GM23338 (cell line): Measurements from ENCODE around the gene SLC27A3.

Experiments
- CREB1 ChIP-seq: fragments of 250-450 bp; sonication (Bioruptor Pico); IDR thresholded peaks from 2 replicates; pipeline ENCODE4 v1.5.0; 2020; ENCODE audit warnings: low read depth, mild to moderate bottlenecking, moderate library complexity
- ETS1 ChIP-seq: IDR thresholded peaks from 2 replicates; pipeline ENCODE4 v1.6.1; 2016; ENCODE audit warnings: antibody characterized with exemption
- EZH2 ChIP-seq: fragments of 200-600 bp; sonication (generic); IDR thresholded peaks from one replicate; pipeline ENCODE4 v1.8.0; 2017; ENCODE audit warnings: antibody characterized with exemption, mild to moderate bottlenecking, low read depth; ENCODE audit not compliant: unreplicated experiment
- EZH2phosphoT487 ChIP-seq: fragments of 200-600 bp; sonication (generic); IDR thresholded peaks from one replicate; pipeline ENCODE4 v1.8.1; 2018; ENCODE audit warnings: antibody characterized with exemption; ENCODE audit not compliant: unreplicated experiment
- JUNB ChIP-seq: IDR thresholded peaks from one replicate; pipeline ENCODE4 v1.6.1; 2016; ENCODE audit warnings: antibody characterized with exemption; ENCODE audit not compliant: unreplicated experiment
- NANOG ChIP-seq: IDR thresholded peaks from 2 replicates; pipeline ENCODE4 v1.6.1; 2016; ENCODE audit warnings: antibody characterized with exemption, borderline replicate concordance
- POLR2AphosphoS5 ChIP-seq: IDR thresholded peaks from 2 replicates; pipeline ENCODE4 v1.6.1; 2016; ENCODE audit warnings: antibody characterized with exemption, low read depth
- REST ChIP-seq: IDR thresholded peaks from one replicate; pipeline ENCODE4 v1.6.1; 2018; ENCODE audit warnings: antibody characterized with exemption; ENCODE audit not compliant: unreplicated experiment
- STAT1 ChIP-seq: IDR thresholded peaks from one replicate; pipeline ENCODE4 v1.6.1; 2016; ENCODE audit warnings: antibody characterized with exemption; ENCODE audit not compliant: unreplicated experiment
- ZNF114 ChIP-seq: fragments of 250-450 bp; sonication (Bioruptor Pico); IDR thresholded peaks from 2 replicates; pipeline ENCODE4 v1.5.0; 2020; ENCODE audit warnings: mild to moderate bottlenecking, moderate library complexity
- TF ChIP-seq, protein P1 (sequence below), 2 experiments: fragments of 200-600 bp in 1 of 2; sonication (generic) in 1 of 2; conservative IDR thresholded peaks; 2 replicates each; pipeline versions ENCODE4 v1.5.1 to v1.6.1; 2016 to 2017; ENCODE audit warnings: antibody characterized with exemption in 2 of 2, low read depth in 2 of 2, mild to moderate bottlenecking in 2 of 2, moderate library complexity in 1 of 2
- TF ChIP-seq, protein P2 (sequence below): fragments of 250-450 bp; sonication (Bioruptor Pico); IDR thresholded peaks from 2 replicates; pipeline ENCODE4 v1.5.0; 2020; ENCODE audit warnings: mild to moderate bottlenecking, moderate library complexity

- TF ChIP-seq, protein P1, sequence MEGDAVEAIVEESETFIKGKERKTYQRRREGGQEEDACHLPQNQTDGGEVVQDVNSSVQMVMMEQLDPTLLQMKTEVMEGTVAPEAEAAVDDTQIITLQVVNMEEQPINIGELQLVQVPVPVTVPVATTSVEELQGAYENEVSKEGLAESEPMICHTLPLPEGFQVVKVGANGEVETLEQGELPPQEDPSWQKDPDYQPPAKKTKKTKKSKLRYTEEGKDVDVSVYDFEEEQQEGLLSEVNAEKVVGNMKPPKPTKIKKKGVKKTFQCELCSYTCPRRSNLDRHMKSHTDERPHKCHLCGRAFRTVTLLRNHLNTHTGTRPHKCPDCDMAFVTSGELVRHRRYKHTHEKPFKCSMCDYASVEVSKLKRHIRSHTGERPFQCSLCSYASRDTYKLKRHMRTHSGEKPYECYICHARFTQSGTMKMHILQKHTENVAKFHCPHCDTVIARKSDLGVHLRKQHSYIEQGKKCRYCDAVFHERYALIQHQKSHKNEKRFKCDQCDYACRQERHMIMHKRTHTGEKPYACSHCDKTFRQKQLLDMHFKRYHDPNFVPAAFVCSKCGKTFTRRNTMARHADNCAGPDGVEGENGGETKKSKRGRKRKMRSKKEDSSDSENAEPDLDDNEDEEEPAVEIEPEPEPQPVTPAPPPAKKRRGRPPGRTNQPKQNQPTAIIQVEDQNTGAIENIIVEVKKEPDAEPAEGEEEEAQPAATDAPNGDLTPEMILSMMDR (conservative IDR thresholded peaks at IDR 0.05; ENCODE audit: low read depth in 2 of 2): no peak
- TF ChIP-seq NANOG (no peak), POLR2AphosphoS5 (peak; percentile 93), EZH2 (no peak), REST (no peak), ETS1 (0 out of 2 replicates have a peak, but pooled peaks have one; percentile 43), CREB1 (peak; percentile 67), EZH2phosphoT487 (no peak), ZNF114 (no peak), JUNB (no peak), STAT1 (no peak)
- TF ChIP-seq, protein P2, sequence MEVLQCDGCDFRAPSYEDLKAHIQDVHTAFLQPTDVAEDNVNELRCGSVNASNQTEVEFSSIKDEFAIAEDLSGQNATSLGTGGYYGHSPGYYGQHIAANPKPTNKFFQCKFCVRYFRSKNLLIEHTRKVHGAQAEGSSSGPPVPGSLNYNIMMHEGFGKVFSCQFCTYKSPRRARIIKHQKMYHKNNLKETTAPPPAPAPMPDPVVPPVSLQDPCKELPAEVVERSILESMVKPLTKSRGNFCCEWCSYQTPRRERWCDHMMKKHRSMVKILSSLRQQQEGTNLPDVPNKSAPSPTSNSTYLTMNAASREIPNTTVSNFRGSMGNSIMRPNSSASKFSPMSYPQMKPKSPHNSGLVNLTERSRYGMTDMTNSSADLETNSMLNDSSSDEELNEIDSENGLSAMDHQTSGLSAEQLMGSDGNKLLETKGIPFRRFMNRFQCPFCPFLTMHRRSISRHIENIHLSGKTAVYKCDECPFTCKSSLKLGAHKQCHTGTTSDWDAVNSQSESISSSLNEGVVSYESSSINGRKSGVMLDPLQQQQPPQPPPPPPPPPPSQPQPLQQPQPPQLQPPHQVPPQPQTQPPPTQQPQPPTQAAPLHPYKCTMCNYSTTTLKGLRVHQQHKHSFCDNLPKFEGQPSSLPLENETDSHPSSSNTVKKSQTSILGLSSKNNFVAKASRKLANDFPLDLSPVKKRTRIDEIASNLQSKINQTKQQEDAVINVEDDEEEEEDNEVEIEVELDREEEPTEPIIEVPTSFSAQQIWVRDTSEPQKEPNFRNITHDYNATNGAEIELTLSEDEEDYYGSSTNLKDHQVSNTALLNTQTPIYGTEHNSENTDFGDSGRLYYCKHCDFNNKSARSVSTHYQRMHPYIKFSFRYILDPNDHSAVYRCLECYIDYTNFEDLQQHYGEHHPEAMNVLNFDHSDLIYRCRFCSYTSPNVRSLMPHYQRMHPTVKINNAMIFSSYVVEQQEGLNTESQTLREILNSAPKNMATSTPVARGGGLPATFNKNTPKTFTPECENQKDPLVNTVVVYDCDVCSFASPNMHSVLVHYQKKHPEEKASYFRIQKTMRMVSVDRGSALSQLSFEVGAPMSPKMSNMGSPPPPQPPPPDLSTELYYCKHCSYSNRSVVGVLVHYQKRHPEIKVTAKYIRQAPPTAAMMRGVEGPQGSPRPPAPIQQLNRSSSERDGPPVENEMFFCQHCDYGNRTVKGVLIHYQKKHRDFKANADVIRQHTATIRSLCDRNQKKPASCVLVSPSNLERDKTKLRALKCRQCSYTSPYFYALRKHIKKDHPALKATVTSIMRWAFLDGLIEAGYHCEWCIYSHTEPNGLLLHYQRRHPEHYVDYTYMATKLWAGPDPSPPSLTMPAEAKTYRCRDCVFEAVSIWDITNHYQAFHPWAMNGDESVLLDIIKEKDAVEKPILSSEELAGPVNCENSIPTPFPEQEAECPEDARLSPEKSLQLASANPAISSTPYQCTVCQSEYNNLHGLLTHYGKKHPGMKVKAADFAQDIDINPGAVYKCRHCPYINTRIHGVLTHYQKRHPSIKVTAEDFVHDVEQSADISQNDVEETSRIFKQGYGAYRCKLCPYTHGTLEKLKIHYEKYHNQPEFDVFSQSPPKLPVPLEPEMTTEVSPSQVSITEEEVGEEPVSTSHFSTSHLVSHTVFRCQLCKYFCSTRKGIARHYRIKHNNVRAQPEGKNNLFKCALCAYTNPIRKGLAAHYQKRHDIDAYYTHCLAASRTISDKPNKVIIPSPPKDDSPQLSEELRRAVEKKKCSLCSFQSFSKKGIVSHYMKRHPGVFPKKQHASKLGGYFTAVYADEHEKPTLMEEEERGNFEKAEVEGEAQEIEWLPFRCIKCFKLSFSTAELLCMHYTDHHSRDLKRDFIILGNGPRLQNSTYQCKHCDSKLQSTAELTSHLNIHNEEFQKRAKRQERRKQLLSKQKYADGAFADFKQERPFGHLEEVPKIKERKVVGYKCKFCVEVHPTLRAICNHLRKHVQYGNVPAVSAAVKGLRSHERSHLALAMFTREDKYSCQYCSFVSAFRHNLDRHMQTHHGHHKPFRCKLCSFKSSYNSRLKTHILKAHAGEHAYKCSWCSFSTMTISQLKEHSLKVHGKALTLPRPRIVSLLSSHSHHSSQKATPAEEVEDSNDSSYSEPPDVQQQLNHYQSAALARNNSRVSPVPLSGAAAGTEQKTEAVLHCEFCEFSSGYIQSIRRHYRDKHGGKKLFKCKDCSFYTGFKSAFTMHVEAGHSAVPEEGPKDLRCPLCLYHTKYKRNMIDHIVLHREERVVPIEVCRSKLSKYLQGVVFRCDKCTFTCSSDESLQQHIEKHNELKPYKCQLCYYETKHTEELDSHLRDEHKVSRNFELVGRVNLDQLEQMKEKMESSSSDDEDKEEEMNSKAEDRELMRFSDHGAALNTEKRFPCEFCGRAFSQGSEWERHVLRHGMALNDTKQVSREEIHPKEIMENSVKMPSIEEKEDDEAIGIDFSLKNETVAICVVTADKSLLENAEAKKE (CRISPR knock-in tag): no peak
These were observed 8.3 kb downstream of the SLC27A3 start for GRCh38 chr1:153783233-153784190.
